ENCODE measurements around the gene CRABP2. TPM values are rescaled to one million over a fixed set of nuclear protein-coding genes. Genes with fewer than 3 reads are reported as not detected.

Gene CRABP2
- polyA plus RNA-seq, 1 of the 3 experiments (the other 2 are of a cell fraction), result 42.1 TPM

GRCh38 chr1:156662005-156662799, 43.2 kb downstream of the CRABP2 start:
- H3K4me1 ChIP-seq (ENCODE audit: control insufficient read depth in 1 of 2, insufficient read depth in 2 of 2, low read depth in 1 of 2, low read length in 1 of 2), result peaks cover 34 to 48% of the 10 kb centered on the region in 2 experiments; a peak in 3 of 4 replicates
- no peaks in the 10 kb centered on the region for H3K79me2 ChIP-seq (ENCODE audit: insufficient read depth)
- peak overlapping the region; percentile 72 to 87 for H3K27ac ChIP-seq (ENCODE audit: low read depth in 2 of 2, low read length in 1 of 2)
- H3K9ac ChIP-seq, result peak overlapping the region; percentile 58
- H3K9me3 ChIP-seq, result no peaks in the 10 kb centered on the region
- H3F3A ChIP-seq (replicated peaks; ENCODE audit: insufficient read depth), result peaks cover 21% of the 10 kb centered on the region
- no peaks in the 10 kb centered on the region for H3K9me2 ChIP-seq
- TF ChIP-seq RFX5 (IDR thresholded peaks at IDR 0.05; ENCODE audit: low read length) (no peak), MXI1 (IDR thresholded peaks at IDR 0.05; ENCODE audit: low read depth, low read length) (no peak), POLR2AphosphoS5 (IDR thresholded peaks at IDR 0.05; ENCODE audit: low read depth, low read length) (no peak), SIN3A (IDR thresholded peaks at IDR 0.05; ENCODE audit: borderline replicate concordance, low read depth, low read length) (no peak), JUND (IDR thresholded peaks at IDR 0.05) (no peak), RXRA (IDR thresholded peaks at IDR 0.05; ENCODE audit: borderline replicate concordance, low read depth) (no peak), TCF12 (IDR thresholded peaks at IDR 0.05) (no peak), IRF3 (IDR thresholded peaks at IDR 0.05; ENCODE audit: low read depth, low read length) (no peak), FOXM1 (IDR thresholded peaks at IDR 0.05; ENCODE audit: low read depth) (no peak), SMC3 (IDR thresholded peaks at IDR 0.05; ENCODE audit: low read depth, low read length) (no peak), CTCF (IDR thresholded peaks at IDR 0.05) (no peak), PBX3 (IDR thresholded peaks at IDR 0.05) (no peak), FOSL2 (IDR thresholded peaks at IDR 0.05; ENCODE audit: borderline replicate concordance, low read depth) (no peak), USF2 (IDR thresholded peaks at IDR 0.05; ENCODE audit: borderline replicate concordance, low read depth, low read length) (no peak), MEF2A (IDR thresholded peaks at IDR 0.05; ENCODE audit: borderline replicate concordance, low read depth) (no peak), EZH2phosphoT487 (IDR thresholded peaks at IDR 0.05; ENCODE audit: borderline replicate concordance, low read depth) (no peak), GATA2 (CRISPR knock-in tag; IDR thresholded peaks at IDR 0.05) (no peak), ZBTB33 (IDR thresholded peaks at IDR 0.05; ENCODE audit: borderline replicate concordance, low read depth) (no peak), RAD21 (IDR thresholded peaks at IDR 0.05; ENCODE audit: low read length) (no peak), CHD2 (IDR thresholded peaks at IDR 0.05; ENCODE audit: low read length, partially characterized antibody) (no peak)
- no peaks in the 10 kb centered on the region for H3K27me3 ChIP-seq (ENCODE audit: insufficient read depth)
- no peaks in the 10 kb centered on the region for H3K36me3 ChIP-seq (replicated peaks in 1 of 2; ENCODE audit: control insufficient read depth in 1 of 2, insufficient read depth in 2 of 2, low read length in 1 of 2)
- no peaks in the 10 kb centered on the region for H4K20me1 ChIP-seq (ENCODE audit: insufficient read depth)
- peak overlapping the region; percentile 82 for H3K4me2 ChIP-seq
- WGBS (ENCODE audit: low lambda C conversion rate), result 67% methylated on average over 11 of the region's 12 CpGs
- no peak overlapping the region for H3K4me3 ChIP-seq (ENCODE audit: low read depth in 2 of 2, low read length in 1 of 2)
- H2AFZ ChIP-seq (ENCODE audit: low read depth), result peak overlapping the region; percentile 30; the same call in 1 of the 2 replicates
- ChIA-PET CTCF (interaction anchor here (1.3 to 13.1 kb wide), 5 partner anchors 20 to 217 kb away, joined by 4 to 682 read pairs (median 252); partner anchors contain the start of genes BCAN, HAPLN2, ISG20L2 and METTL25B), POLR2A (interaction anchor here (1.2 to 3.6 kb wide), 2 partner anchors 14 to 27 kb away, joined by 4 to 36 read pairs; partner anchors contain the start of gene NES)
- no peak for DNase-seq

Data from SK-N-SH (cell line).